HCT116 (cell line): ENCODE measurements around the gene AOPEP. TPM values are rescaled to one million over a fixed set of nuclear protein-coding genes. Genes with fewer than 3 reads are reported as not detected.

ENCODE experiments used
- ATAC-seq: fragments of 200-7000 bp; cut with Tn5 transposase; 2 replicates; pipeline ENCODE4 v1.9.1; 2020; ENCODE audit warnings: mild to moderate bottlenecking, moderate library complexity
- BruUV-seq: library from RNA; stranded (reverse); fragments of 400-500 nt; replicated peaks from 2 replicates; lab custom pipeline; 2021; lab: Mats Ljungman, UMichigan
- CTCF ChIA-PET: fragments of 300-600 bp; sonication (Branson Sonifier 250); formaldehyde crosslinking; loops from one replicate; lab custom pipeline; 2021; ENCODE audit warnings: antibody characterized with exemption; lab: Charles Lee
- POLR2A ChIA-PET: fragments of 300-600, 350-600 bp; sonication (Branson Sonifier 250); formaldehyde crosslinking; loops from one replicate; lab custom pipeline; 2021; ENCODE audit warnings: antibody characterized with exemption; lab: Charles Lee
- RAD21 ChIA-PET, 2 experiments: fragments of 300-600 bp; sonication (Branson Sonifier 250); formaldehyde crosslinking; loops; one replicate each; lab custom pipeline; 2023; ENCODE audit warnings: low total read pairs in 2 of 2; ENCODE audit not compliant: uncharacterized antibody in 2 of 2, unreplicated experiment in 2 of 2, low non-redundant PET in 1 of 2; lab: Charles Lee
- DNase-seq: peaks from one replicate; pipeline ENCODE4 v3.0.0-alpha.2; 2010; ENCODE audit warnings: low read depth, low spot score
- H2AFZ ChIP-seq: fragments of 200-600 bp; shearing (Covaris generic), sonication (generic); 2 replicates; pipeline ENCODE4 v1.6.1; 2017; ENCODE audit warnings: low read depth, mixed run types, mixed read lengths, antibody characterized with exemption, low read length; ENCODE audit not compliant: poor library complexity, severe bottlenecking
- H3K27ac ChIP-seq: 2 replicates; pipeline ENCODE4 v1.5.1; 2012; ENCODE audit warnings: low read depth, low read length
- H3K27me3 ChIP-seq: fragments of 200-600 bp; sonication (generic); 2 replicates; pipeline ENCODE4 v1.6.1; 2016; ENCODE audit warnings: mixed run types, low read length, mixed read lengths; ENCODE audit not compliant: insufficient read depth
- H3K36me3 ChIP-seq, 2 experiments: fragments of 200-500 bp in 1 of 2; fragments of 200-600 bp in 1 of 2; sonication (Bioruptor generic) in 1 of 2; sonication (generic) in 1 of 2; 2 replicates each; pipeline versions ENCODE4 v1.5.1 to v1.6.1; 2014 to 2016; ENCODE audit warnings: low read length in 2 of 2, inconsistent platforms in 1 of 2, mixed read lengths in 1 of 2, mixed run types in 1 of 2; ENCODE audit not compliant: insufficient read depth in 2 of 2, control insufficient read depth in 1 of 2
- H3K4me1 ChIP-seq, 2 experiments: fragments of 200-600 bp in 1 of 2; sonication (generic) in 1 of 2; 2 replicates each; pipeline versions ENCODE4 v1.5.1 to v1.6.1; 2012 to 2017; ENCODE audit warnings: low read length in 2 of 2, inconsistent platforms in 1 of 2, mild to moderate bottlenecking in 1 of 2, mixed read lengths in 1 of 2, mixed run types in 1 of 2, moderate library complexity in 1 of 2; ENCODE audit not compliant: insufficient read depth in 2 of 2, control insufficient read depth in 1 of 2
- H3K4me2 ChIP-seq: fragments of 200-600 bp; sonication (generic); 2 replicates; pipeline ENCODE4 v1.6.1; 2017; ENCODE audit warnings: mixed run types, low read length, mixed read lengths
- H3K4me3 ChIP-seq, 2 experiments: fragments of 200-600 bp in 1 of 2; sonication (generic) in 1 of 2; replicated peaks in 1 of 2; 2 replicates each; pipeline ENCODE4 v1.5.1; 2011 to 2016; ENCODE audit warnings: low read length in 2 of 2, control low read depth in 1 of 2, low read depth in 1 of 2, mild to moderate bottlenecking in 1 of 2, mixed read lengths in 1 of 2, mixed run types in 1 of 2
- H3K79me2 ChIP-seq: fragments of 200-600 bp; sonication (generic); 2 replicates; pipeline ENCODE4 v1.6.1; 2017; ENCODE audit warnings: mild to moderate bottlenecking, mixed run types, low read length, moderate library complexity, mixed read lengths; ENCODE audit not compliant: insufficient read depth
- H3K9ac ChIP-seq: fragments of 200-600 bp; sonication (generic); 2 replicates; pipeline ENCODE4 v1.6.1; 2016; ENCODE audit warnings: low read length, mixed read lengths
- H3K9me2 ChIP-seq: fragments of 200-600 bp; sonication (generic), shearing (Covaris generic); 2 replicates; pipeline ENCODE4 v1.6.1; 2017; ENCODE audit warnings: mixed run types, mild to moderate bottlenecking, moderate library complexity; ENCODE audit not compliant: insufficient read depth
- H3K9me3 ChIP-seq, 2 experiments: fragments of 200-500 bp in 1 of 2; fragments of 200-600 bp in 1 of 2; sonication (Bioruptor generic) in 1 of 2; sonication (generic) in 1 of 2; 2 replicates each; pipeline ENCODE4 v1.6.1; 2014 to 2017; ENCODE audit warnings: low read length in 2 of 2, mixed read lengths in 2 of 2, inconsistent platforms in 1 of 2, low read depth in 1 of 2, mild to moderate bottlenecking in 1 of 2, mixed run types in 1 of 2, moderate library complexity in 1 of 2; ENCODE audit not compliant: control insufficient read depth in 1 of 2, insufficient read depth in 1 of 2
- H4K20me1 ChIP-seq: fragments of 200-600 bp; sonication (generic), shearing (Covaris generic); 2 replicates; pipeline ENCODE4 v1.6.1; 2017; ENCODE audit warnings: mixed run types, mild to moderate bottlenecking, moderate library complexity; ENCODE audit not compliant: insufficient read depth
- CBX3 ChIP-seq: IDR thresholded peaks from 2 replicates; pipeline ENCODE4 v1.6.1; 2012; ENCODE audit warnings: low read depth
- CEBPB ChIP-seq: IDR thresholded peaks from 2 replicates; pipeline ENCODE4 v1.6.1; 2012; ENCODE audit warnings: low read depth
- FOSL1 ChIP-seq: IDR thresholded peaks from 2 replicates; pipeline ENCODE4 v1.6.1; 2012; ENCODE audit warnings: low read depth
- SIN3A ChIP-seq: IDR thresholded peaks from 2 replicates; pipeline ENCODE4 v1.6.1; 2012; ENCODE audit warnings: low read depth
- SRF ChIP-seq: IDR thresholded peaks from 2 replicates; pipeline ENCODE4 v1.6.1; 2012; ENCODE audit warnings: low read depth
- YY1 ChIP-seq: IDR thresholded peaks from 2 replicates; pipeline ENCODE4 v1.6.1; 2011; ENCODE audit warnings: low read length, low read depth, moderate library complexity, mild to moderate bottlenecking; ENCODE audit not compliant: insufficient replicate concordance; ENCODE audit errors: extremely low read depth
- ZFX ChIP-seq: fragments of 450-650 bp; IDR thresholded peaks from 2 replicates; pipeline ENCODE4 v1.6.1; 2017
- intact Hi-C: fragments of 100-400 bp; cut with micrococcal nuclease; formaldehyde crosslinking; loops from 2 replicates; pipeline ENCODE4 v1.10.0; 2022
- total RNA-seq: library from RNA; stranded (reverse); gene quantifications from one replicate; pipeline ENCODE4 v1.2.1, GENCODE V29; 2021; ENCODE audit not compliant: unreplicated experiment
- TF ChIP-seq, protein P1 (sequence below): IDR thresholded peaks from 2 replicates; pipeline ENCODE4 v1.6.1; 2011; ENCODE audit warnings: mild to moderate bottlenecking, low read length, moderate library complexity; ENCODE audit not compliant: insufficient replicate concordance; ENCODE audit errors: extremely low read depth
- TF ChIP-seq, protein P2 (sequence below): IDR thresholded peaks from 2 replicates; pipeline ENCODE4 v1.6.1; 2012
- TF ChIP-seq, protein P3 (sequence below): IDR thresholded peaks from 2 replicates; pipeline ENCODE4 v1.6.1; 2012; ENCODE audit warnings: low read depth

Gene AOPEP
- total RNA-seq, 1 experiment from 2014 or later: 15.1 TPM

DNA sequence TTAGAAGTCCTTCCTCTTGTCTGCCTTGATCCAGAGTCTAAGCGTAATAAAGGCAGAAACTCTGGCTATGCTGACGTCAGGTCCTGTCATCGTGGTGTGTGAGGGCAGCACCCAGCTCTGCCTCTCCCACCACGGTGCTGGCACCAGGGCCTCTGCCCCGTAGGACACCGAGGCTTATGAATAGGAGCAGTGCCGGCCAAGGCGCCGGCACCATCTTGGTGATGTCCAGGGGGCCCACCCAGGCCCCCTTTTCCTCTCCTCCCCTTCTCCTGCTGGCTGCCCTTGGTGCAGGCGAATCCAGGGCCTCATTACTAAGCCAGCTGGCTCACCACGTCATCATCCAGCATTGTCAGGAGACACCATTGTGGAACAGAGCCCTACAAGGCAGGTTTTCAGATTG, 338.7 kb downstream of the AOPEP start:
- Histone ChIP-seq H3K9ac (no peak overlapping the region), H3K9me2 (no peaks in the 10 kb centered on the region), H3K4me3 (no peak overlapping the region), H3K27ac (no peak overlapping the region), H3K4me2 (no peak overlapping the region), H4K20me1 (no peaks in the 10 kb centered on the region), H3K9me3 (no peaks in the 10 kb centered on the region), H3K79me2 (0 out of 2 replicates have a peak, but pooled peaks cover under 1% of the 10 kb centered on the region), H3K27me3 (no peaks in the 10 kb centered on the region), H3K36me3 (peaks cover 0 to 4% of the 10 kb centered on the region in 2 experiments; a peak in 1 of 4 replicates), H2AFZ (no peak overlapping the region), H3K4me1 (no peaks in the 10 kb centered on the region)
- TF ChIP-seq SRF (no peak), ZFX (no peak), YY1 (no peak), SIN3A (no peak), CBX3 (no peak), FOSL1 (no peak), CEBPB (no peak)
- TF ChIP-seq, protein P1, sequence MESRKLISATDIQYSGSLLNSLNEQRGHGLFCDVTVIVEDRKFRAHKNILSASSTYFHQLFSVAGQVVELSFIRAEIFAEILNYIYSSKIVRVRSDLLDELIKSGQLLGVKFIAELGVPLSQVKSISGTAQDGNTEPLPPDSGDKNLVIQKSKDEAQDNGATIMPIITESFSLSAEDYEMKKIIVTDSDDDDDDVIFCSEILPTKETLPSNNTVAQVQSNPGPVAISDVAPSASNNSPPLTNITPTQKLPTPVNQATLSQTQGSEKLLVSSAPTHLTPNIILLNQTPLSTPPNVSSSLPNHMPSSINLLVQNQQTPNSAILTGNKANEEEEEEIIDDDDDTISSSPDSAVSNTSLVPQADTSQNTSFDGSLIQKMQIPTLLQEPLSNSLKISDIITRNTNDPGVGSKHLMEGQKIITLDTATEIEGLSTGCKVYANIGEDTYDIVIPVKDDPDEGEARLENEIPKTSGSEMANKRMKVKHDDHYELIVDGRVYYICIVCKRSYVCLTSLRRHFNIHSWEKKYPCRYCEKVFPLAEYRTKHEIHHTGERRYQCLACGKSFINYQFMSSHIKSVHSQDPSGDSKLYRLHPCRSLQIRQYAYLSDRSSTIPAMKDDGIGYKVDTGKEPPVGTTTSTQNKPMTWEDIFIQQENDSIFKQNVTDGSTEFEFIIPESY: no peak
- TF ChIP-seq, protein P2, sequence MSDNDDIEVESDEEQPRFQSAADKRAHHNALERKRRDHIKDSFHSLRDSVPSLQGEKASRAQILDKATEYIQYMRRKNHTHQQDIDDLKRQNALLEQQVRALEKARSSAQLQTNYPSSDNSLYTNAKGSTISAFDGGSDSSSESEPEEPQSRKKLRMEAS: no peak
- TF ChIP-seq, protein P3, sequence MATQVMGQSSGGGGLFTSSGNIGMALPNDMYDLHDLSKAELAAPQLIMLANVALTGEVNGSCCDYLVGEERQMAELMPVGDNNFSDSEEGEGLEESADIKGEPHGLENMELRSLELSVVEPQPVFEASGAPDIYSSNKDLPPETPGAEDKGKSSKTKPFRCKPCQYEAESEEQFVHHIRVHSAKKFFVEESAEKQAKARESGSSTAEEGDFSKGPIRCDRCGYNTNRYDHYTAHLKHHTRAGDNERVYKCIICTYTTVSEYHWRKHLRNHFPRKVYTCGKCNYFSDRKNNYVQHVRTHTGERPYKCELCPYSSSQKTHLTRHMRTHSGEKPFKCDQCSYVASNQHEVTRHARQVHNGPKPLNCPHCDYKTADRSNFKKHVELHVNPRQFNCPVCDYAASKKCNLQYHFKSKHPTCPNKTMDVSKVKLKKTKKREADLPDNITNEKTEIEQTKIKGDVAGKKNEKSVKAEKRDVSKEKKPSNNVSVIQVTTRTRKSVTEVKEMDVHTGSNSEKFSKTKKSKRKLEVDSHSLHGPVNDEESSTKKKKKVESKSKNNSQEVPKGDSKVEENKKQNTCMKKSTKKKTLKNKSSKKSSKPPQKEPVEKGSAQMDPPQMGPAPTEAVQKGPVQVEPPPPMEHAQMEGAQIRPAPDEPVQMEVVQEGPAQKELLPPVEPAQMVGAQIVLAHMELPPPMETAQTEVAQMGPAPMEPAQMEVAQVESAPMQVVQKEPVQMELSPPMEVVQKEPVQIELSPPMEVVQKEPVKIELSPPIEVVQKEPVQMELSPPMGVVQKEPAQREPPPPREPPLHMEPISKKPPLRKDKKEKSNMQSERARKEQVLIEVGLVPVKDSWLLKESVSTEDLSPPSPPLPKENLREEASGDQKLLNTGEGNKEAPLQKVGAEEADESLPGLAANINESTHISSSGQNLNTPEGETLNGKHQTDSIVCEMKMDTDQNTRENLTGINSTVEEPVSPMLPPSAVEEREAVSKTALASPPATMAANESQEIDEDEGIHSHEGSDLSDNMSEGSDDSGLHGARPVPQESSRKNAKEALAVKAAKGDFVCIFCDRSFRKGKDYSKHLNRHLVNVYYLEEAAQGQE: no peak
- CTCF ChIA-PET: no interaction called here
- DNase-seq (no peak), ATAC-seq (no peak)
- RAD21 ChIA-PET: no interaction called here
- POLR2A ChIA-PET: no interaction called here
- BruUV-seq: no TSS peak
- intact Hi-C loops: no loop called here
